ENCODE measurements around the gene CCL18.
"Not testable (repeated sequence)": the region's sequence is repeated elsewhere in the genome, so short reads cannot be mapped to it uniquely, and the experiment has no call there.

Gene CCL18

GRCh38 chr17:36072431-36073121, 8.5 kb downstream of the CCL18 start:
- DNase-seq, result no peak

- no peak for DNase-seq
These were observed 10.3 kb downstream of the CCL18 start for GRCh38 chr17:36074365-36074764.

- not testable (repeated sequence) for DNase-seq
These were observed 17.8 kb downstream of the CCL18 start for GRCh38 chr17:36081681-36082471.

- peak; percentile 14 for DNase-seq
These were observed 18.5 kb downstream of the CCL18 start for GRCh38 chr17:36082482-36083120.

- DNase-seq, result not testable (repeated sequence)
These were observed 19.6 kb downstream of the CCL18 start for GRCh38 chr17:36083691-36084090.

- DNase-seq, result no peak
These were observed 21.7 kb downstream of the CCL18 start for GRCh38 chr17:36085765-36086164.

- no peak for DNase-seq
These were observed 22.7 kb downstream of the CCL18 start for GRCh38 chr17:36086791-36087190.

GRCh38 chr17:36087471-36087870, 23.4 kb downstream of the CCL18 start:
- DNase-seq, result not testable (repeated sequence)

- DNase-seq, result not testable (repeated sequence)
These were observed 24.0 kb downstream of the CCL18 start for GRCh38 chr17:36087897-36088572.

GRCh38 chr17:36088670-36089338, 24.7 kb downstream of the CCL18 start:
- no peak for DNase-seq

GRCh38 chr17:36089339-36089865, 25.3 kb downstream of the CCL18 start:
- no peak for DNase-seq

- DNase-seq, result no peak
These were observed 26.1 kb downstream of the CCL18 start, which contains the start of gene CCL3 for GRCh38 chr17:36089888-36090836. CCL3 (minus strand) TSS chr17:36090143; CDS start chr17:36090058, 85 bp downstream.

- DNase-seq, result no peak
These were observed 28.2 kb downstream of the CCL18 start for GRCh38 chr17:36092230-36092629.

- not testable (repeated sequence) for DNase-seq
These were observed 28.6 kb downstream of the CCL18 start for GRCh38 chr17:36092715-36093114.

- no peak for DNase-seq
These were observed 30.2 kb downstream of the CCL18 start for GRCh38 chr17:36094232-36094631.

- DNase-seq, result no peak
These were observed 30.7 kb downstream of the CCL18 start for GRCh38 chr17:36094746-36095145.

GRCh38 chr17:36095992-36096391, 31.9 kb downstream of the CCL18 start:
- DNase-seq, result no peak

GRCh38 chr17:36099004-36099403, 34.9 kb downstream of the CCL18 start:
- DNase-seq, result not testable (repeated sequence)

- DNase-seq, result not testable (repeated sequence)
These were observed 39.4 kb downstream of the CCL18 start, which contains the start of gene CCL4 for GRCh38 chr17:36103401-36103975. CCL4 (plus strand) TSS chr17:36103827; CDS start chr17:36103906, 79 bp downstream.

GRCh38 chr17:36104246-36104645, 40.2 kb downstream of the CCL18 start:
- DNase-seq, result not testable (repeated sequence)
